ENCODE measurements around the gene ABHD16B. TPM values are rescaled to one million over a fixed set of nuclear protein-coding genes. Genes with fewer than 3 reads are reported as not detected.

Gene ABHD16B
- total and polyA plus RNA-seq, 2 of the 13 experiments (the other 11 are each of a cell fraction or from before 2014, with no cell fraction given), result not detected

DNA sequence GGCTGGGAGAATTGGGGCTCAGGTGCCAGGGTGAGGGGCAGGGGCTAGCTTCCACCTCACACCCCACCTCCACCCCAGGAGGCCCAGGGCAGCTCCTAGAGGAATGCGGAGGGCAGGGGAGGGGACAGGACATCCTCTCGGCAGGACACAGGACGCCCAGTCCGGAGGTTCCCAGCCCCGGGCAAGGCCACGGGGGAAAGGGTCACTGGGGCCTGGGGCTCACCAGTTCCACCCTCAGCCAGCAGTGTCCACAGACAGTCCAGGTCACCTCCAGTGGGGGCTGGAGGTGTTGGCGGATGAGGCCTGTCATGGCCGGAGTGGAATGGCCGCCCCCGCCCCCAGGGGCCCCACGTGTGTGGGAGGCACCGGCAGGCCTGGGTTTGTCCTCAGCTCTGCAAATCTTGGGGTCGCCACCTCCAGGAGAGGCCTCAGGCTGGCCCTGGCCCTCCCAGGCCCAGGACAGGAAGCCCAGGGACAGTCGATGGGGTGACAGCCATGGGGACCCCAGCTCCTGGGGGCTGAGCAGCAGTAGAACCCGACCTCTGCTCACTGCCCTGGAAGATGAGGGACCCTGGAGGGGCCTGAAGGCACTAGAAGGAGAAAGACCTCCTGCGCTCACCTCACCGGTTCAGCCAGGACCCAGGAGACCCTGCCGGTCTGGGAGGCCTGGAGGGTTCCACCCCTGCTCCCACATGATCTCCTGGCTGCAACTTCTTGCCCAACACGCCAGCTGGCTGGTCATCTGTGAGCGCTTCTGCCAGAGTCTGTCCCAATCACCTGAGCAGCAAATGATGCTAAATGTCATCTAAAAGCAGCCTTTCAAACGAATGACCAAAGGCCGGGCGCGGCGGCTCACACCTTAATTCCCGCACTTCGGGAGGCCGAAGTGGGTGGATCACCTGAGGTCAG lies 13.0 kb upstream of the ABHD16B start (continued):
- TF ChIP-seq, protein P1, sequence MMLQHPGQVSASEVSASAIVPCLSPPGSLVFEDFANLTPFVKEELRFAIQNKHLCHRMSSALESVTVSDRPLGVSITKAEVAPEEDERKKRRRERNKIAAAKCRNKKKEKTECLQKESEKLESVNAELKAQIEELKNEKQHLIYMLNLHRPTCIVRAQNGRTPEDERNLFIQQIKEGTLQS (CRISPR knock-in tag; IDR thresholded peaks at IDR 0.05), result no peak
- TF ChIP-seq NPAS2 (CRISPR knock-in tag; IDR thresholded peaks at IDR 0.05; ENCODE audit: borderline replicate concordance) (no peak), ZKSCAN5 (CRISPR knock-in tag; IDR thresholded peaks at IDR 0.05) (peak; percentile 86), FOXA3 (CRISPR knock-in tag; IDR thresholded peaks at IDR 0.05) (no peak), FOXK1 (CRISPR knock-in tag; IDR thresholded peaks at IDR 0.05; ENCODE audit: borderline replicate concordance, low read depth) (no peak), ATAD3A (CRISPR knock-in tag; IDR thresholded peaks at IDR 0.05) (no peak), CREB1 (IDR thresholded peaks at IDR 0.05) (no peak), CREB1 (CRISPR knock-in tag; IDR thresholded peaks at IDR 0.05) (no peak), SALL1 (CRISPR knock-in tag; IDR thresholded peaks at IDR 0.05) (peak; percentile 59), ZNF263 (CRISPR knock-in tag; IDR thresholded peaks at IDR 0.05) (no peak), ZNF501 (CRISPR knock-in tag; IDR thresholded peaks at IDR 0.05) (no peak), ZFP36 (IDR thresholded peaks at IDR 0.05; ENCODE audit: borderline replicate concordance, low read depth, low read length, partially characterized antibody) (no peak), ZNF160 (CRISPR knock-in tag; IDR thresholded peaks at IDR 0.05) (no peak), ZNF713 (CRISPR knock-in tag; IDR thresholded peaks at IDR 0.05) (no peak), ISL2 (CRISPR knock-in tag; IDR thresholded peaks at IDR 0.05) (no peak), SP5 (CRISPR knock-in tag; IDR thresholded peaks at IDR 0.05; ENCODE audit: borderline replicate concordance, low read depth) (peak; percentile 23; the same call in 1 of the 2 replicates), NCOA5 (CRISPR knock-in tag; IDR thresholded peaks at IDR 0.05) (no peak), JUN (CRISPR knock-in tag; IDR thresholded peaks at IDR 0.05) (no peak), SSRP1 (CRISPR knock-in tag; IDR thresholded peaks at IDR 0.05) (no peak), SP1 (IDR thresholded peaks at IDR 0.05) (no peak), SP1 (CRISPR knock-in tag; IDR thresholded peaks at IDR 0.05) (no peak), ZNF235 (CRISPR knock-in tag; IDR thresholded peaks at IDR 0.05; ENCODE audit: borderline replicate concordance) (no peak; the same call in 1 of the 2 replicates), AGO2 (optimal IDR thresholded peaks at IDR 0.05; ENCODE audit: low read depth, low read length) (no peak)
- TF ChIP-seq, protein P2, sequence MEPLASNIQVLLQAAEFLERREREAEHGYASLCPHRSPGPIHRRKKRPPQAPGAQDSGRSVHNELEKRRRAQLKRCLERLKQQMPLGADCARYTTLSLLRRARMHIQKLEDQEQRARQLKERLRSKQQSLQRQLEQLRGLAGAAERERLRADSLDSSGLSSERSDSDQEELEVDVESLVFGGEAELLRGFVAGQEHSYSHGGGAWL (CRISPR knock-in tag; IDR thresholded peaks at IDR 0.05), result peak; percentile 79; the same call in 1 of the 2 replicates
- TF ChIP-seq, protein P3, sequence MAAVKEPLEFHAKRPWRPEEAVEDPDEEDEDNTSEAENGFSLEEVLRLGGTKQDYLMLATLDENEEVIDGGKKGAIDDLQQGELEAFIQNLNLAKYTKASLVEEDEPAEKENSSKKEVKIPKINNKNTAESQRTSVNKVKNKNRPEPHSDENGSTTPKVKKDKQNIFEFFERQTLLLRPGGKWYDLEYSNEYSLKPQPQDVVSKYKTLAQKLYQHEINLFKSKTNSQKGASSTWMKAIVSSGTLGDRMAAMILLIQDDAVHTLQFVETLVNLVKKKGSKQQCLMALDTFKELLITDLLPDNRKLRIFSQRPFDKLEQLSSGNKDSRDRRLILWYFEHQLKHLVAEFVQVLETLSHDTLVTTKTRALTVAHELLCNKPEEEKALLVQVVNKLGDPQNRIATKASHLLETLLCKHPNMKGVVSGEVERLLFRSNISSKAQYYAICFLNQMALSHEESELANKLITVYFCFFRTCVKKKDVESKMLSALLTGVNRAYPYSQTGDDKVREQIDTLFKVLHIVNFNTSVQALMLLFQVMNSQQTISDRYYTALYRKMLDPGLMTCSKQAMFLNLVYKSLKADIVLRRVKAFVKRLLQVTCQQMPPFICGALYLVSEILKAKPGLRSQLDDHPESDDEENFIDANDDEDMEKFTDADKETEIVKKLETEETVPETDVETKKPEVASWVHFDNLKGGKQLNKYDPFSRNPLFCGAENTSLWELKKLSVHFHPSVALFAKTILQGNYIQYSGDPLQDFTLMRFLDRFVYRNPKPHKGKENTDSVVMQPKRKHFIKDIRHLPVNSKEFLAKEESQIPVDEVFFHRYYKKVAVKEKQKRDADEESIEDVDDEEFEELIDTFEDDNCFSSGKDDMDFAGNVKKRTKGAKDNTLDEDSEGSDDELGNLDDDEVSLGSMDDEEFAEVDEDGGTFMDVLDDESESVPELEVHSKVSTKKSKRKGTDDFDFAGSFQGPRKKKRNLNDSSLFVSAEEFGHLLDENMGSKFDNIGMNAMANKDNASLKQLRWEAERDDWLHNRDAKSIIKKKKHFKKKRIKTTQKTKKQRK (IDR thresholded peaks at IDR 0.05; ENCODE audit: low read length), result no peak
- TF ChIP-seq, protein P4, sequence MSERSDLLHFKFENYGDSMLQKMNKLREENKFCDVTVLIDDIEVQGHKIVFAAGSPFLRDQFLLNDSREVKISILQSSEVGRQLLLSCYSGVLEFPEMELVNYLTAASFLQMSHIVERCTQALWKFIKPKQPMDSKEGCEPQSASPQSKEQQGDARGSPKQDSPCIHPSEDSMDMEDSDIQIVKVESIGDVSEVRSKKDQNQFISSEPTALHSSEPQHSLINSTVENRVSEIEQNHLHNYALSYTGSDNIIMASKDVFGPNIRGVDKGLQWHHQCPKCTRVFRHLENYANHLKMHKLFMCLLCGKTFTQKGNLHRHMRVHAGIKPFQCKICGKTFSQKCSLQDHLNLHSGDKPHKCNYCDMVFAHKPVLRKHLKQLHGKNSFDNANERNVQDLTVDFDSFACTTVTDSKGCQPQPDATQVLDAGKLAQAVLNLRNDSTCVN (CRISPR knock-in tag; IDR thresholded peaks at IDR 0.05; ENCODE audit: borderline replicate concordance), result no peak

All from HepG2 (cell line).